Activated naive CD4-positive, alpha-beta T cell treated with anti-CD3 and anti-CD28 coated beads, Interleukin-2, amount 50 U/mL, for 72 hours (primary cell): Measurements from ENCODE around the gene RPS6KA6. TPM values are rescaled to one million over a fixed set of nuclear protein-coding genes. Genes with fewer than 3 reads are reported as not detected.

ENCODE experiments used
- ATAC-seq, 2 donors: fragments of 150-1000 bp; cut with Tn5 transposase; 2 replicates each; pipeline ENCODE4 v1.10.0; 2021; ENCODE audit warnings: mild to moderate bottlenecking in 2 of 2, moderate library complexity in 2 of 2
- DNase-seq, 2 donors: peaks; one replicate each; pipeline ENCODE4 v3.0.0; 2021 to 2022; ENCODE audit warnings: low spot score in 2 of 2
- H3K27ac Mint-ChIP-seq, 2 donors: one replicate each; pipeline ENCODE4 v1.8.0; 2022; ENCODE audit warnings: mild to moderate bottlenecking in 2 of 2, mixed read lengths in 2 of 2
- H3K36me3 Mint-ChIP-seq, 2 donors: one replicate each; pipeline ENCODE4 v1.8.0; 2022; ENCODE audit warnings: mixed read lengths in 2 of 2
- H3K9me3 Mint-ChIP-seq, 2 donors: one replicate each; pipeline ENCODE4 v1.8.0; 2022; ENCODE audit warnings: mixed read lengths in 2 of 2
- total RNA-seq, 2 donors: library from RNA; stranded (reverse); gene quantifications; one replicate each; pipeline ENCODE4 v1.2.3, GENCODE V29; 2022

Gene RPS6KA6
- total RNA-seq, 2 donors from 2014 or later = 0.07 to 0.16 TPM

GRCh38 chrX:84175274-84175673 is 12.7 kb downstream of the RPS6KA6 start:
- H3K9me3 Mint-ChIP-seq = no peaks in the 10 kb centered on the region
- no peak for DNase-seq
- no peak for ATAC-seq
- no peaks in the 10 kb centered on the region for H3K36me3 Mint-ChIP-seq
- H3K27ac Mint-ChIP-seq = no peak overlapping the region

- Mint-ChIP-seq H3K27ac (no peak overlapping the region), H3K36me3 (no peaks in the 10 kb centered on the region), H3K9me3 (no peaks in the 10 kb centered on the region)
- ATAC-seq = no peak
- no peak for DNase-seq
Measured at GRCh38 chrX:84174348-84174747, 13.7 kb downstream of the RPS6KA6 start.

- DNase-seq (no peak), ATAC-seq (no peak)
- H3K36me3 Mint-ChIP-seq = no peaks in the 10 kb centered on the region
- no peaks in the 10 kb centered on the region for H3K9me3 Mint-ChIP-seq
- H3K27ac Mint-ChIP-seq = no peak overlapping the region
Measured at GRCh38 chrX:84170931-84171330, 17.1 kb downstream of the RPS6KA6 start.

GRCh38 chrX:84168574-84168973 is 19.4 kb downstream of the RPS6KA6 start:
- Mint-ChIP-seq H3K9me3 (no peaks in the 10 kb centered on the region), H3K27ac (no peak overlapping the region), H3K36me3 (no peaks in the 10 kb centered on the region)
- ATAC-seq (no peak), DNase-seq (no peak)

GRCh38 chrX:84168095-84168494 is 19.9 kb downstream of the RPS6KA6 start:
- Mint-ChIP-seq H3K36me3 (no peaks in the 10 kb centered on the region), H3K9me3 (no peaks in the 10 kb centered on the region), H3K27ac (no peak overlapping the region)
- no peak for ATAC-seq
- no peak for DNase-seq

- H3K9me3 Mint-ChIP-seq = no peaks in the 10 kb centered on the region
- H3K36me3 Mint-ChIP-seq = no peaks in the 10 kb centered on the region
- no peak for ATAC-seq
- no peak for DNase-seq
- H3K27ac Mint-ChIP-seq = no peak overlapping the region
Measured at GRCh38 chrX:84165711-84166110, 22.3 kb downstream of the RPS6KA6 start.

- H3K9me3 Mint-ChIP-seq = no peaks in the 10 kb centered on the region
- no peak for DNase-seq
- ATAC-seq = no peak
- no peaks in the 10 kb centered on the region for H3K36me3 Mint-ChIP-seq
- no peak overlapping the region for H3K27ac Mint-ChIP-seq
Measured at GRCh38 chrX:84162401-84162800, 25.6 kb downstream of the RPS6KA6 start.

- Mint-ChIP-seq H3K36me3 (no peaks in the 10 kb centered on the region), H3K27ac (no peak overlapping the region), H3K9me3 (no peaks in the 10 kb centered on the region)
- ATAC-seq (no peak), DNase-seq (no peak)
Measured at GRCh38 chrX:84161641-84162040, 26.4 kb downstream of the RPS6KA6 start.

GRCh38 chrX:84160736-84161135 is 27.3 kb downstream of the RPS6KA6 start:
- no peak overlapping the region for H3K27ac Mint-ChIP-seq
- no peak for DNase-seq
- no peak for ATAC-seq
- H3K9me3 Mint-ChIP-seq = no peaks in the 10 kb centered on the region
- H3K36me3 Mint-ChIP-seq = no peaks in the 10 kb centered on the region

- no peaks in the 10 kb centered on the region for H3K36me3 Mint-ChIP-seq
- H3K27ac Mint-ChIP-seq = no peak overlapping the region
- H3K9me3 Mint-ChIP-seq = no peaks in the 10 kb centered on the region
- DNase-seq (no peak), ATAC-seq (no peak)
Measured at GRCh38 chrX:84156821-84157220, 31.2 kb downstream of the RPS6KA6 start.

GRCh38 chrX:84155938-84156337 is 32.1 kb downstream of the RPS6KA6 start:
- H3K27ac Mint-ChIP-seq = no peak overlapping the region
- H3K36me3 Mint-ChIP-seq = no peaks in the 10 kb centered on the region
- H3K9me3 Mint-ChIP-seq = no peaks in the 10 kb centered on the region
- ATAC-seq (no peak), DNase-seq (no peak)

- ATAC-seq = no peak
- H3K9me3 Mint-ChIP-seq = no peaks in the 10 kb centered on the region
- H3K36me3 Mint-ChIP-seq = no peaks in the 10 kb centered on the region
- DNase-seq = no peak
- H3K27ac Mint-ChIP-seq = no peak overlapping the region
Measured at GRCh38 chrX:84153538-84153937, 34.5 kb downstream of the RPS6KA6 start.

GRCh38 chrX:84144991-84145390 is 43.0 kb downstream of the RPS6KA6 start:
- no peaks in the 10 kb centered on the region for H3K9me3 Mint-ChIP-seq
- ATAC-seq = no peak
- no peak overlapping the region for H3K27ac Mint-ChIP-seq
- no peaks in the 10 kb centered on the region for H3K36me3 Mint-ChIP-seq
- DNase-seq = no peak

GRCh38 chrX:84144281-84144680 is 43.7 kb downstream of the RPS6KA6 start:
- H3K36me3 Mint-ChIP-seq = no peaks in the 10 kb centered on the region
- no peaks in the 10 kb centered on the region for H3K9me3 Mint-ChIP-seq
- no peak overlapping the region for H3K27ac Mint-ChIP-seq
- DNase-seq (no peak), ATAC-seq (no peak)

GRCh38 chrX:84133023-84133422 is 55.0 kb downstream of the RPS6KA6 start:
- Mint-ChIP-seq H3K36me3 (no peaks in the 10 kb centered on the region), H3K9me3 (no peaks in the 10 kb centered on the region), H3K27ac (no peak overlapping the region)
- ATAC-seq (no peak), DNase-seq (no peak)

- ATAC-seq = no peak
- DNase-seq = no peak
- H3K9me3 Mint-ChIP-seq = peaks cover 5 to 6% of the 10 kb centered on the region in 2 donors
- no peak overlapping the region for H3K27ac Mint-ChIP-seq
- H3K36me3 Mint-ChIP-seq = no peaks in the 10 kb centered on the region
Measured at GRCh38 chrX:84123585-84123984, 64.4 kb downstream of the RPS6KA6 start.

GRCh38 chrX:84118769-84119168 is 69.2 kb downstream of the RPS6KA6 start:
- no peak overlapping the region for H3K27ac Mint-ChIP-seq

GRCh38 chrX:84118315-84118714 is 69.7 kb downstream of the RPS6KA6 start:
- H3K36me3 Mint-ChIP-seq = no peaks in the 10 kb centered on the region

More at GRCh38 chrX:84118769-84119168, 69.2 kb downstream of the RPS6KA6 start:
- Mint-ChIP-seq H3K36me3 (no peaks in the 10 kb centered on the region), H3K9me3 (peaks cover 8 to 10% of the 10 kb centered on the region in 2 donors)
- ATAC-seq (no peak), DNase-seq (no peak)

GRCh38 chrX:84108584-84108983 is 79.4 kb downstream of the RPS6KA6 start:
- ATAC-seq (no peak), DNase-seq (no peak)
- Mint-ChIP-seq H3K36me3 (peaks cover 0 to 5% of the 10 kb centered on the region in 2 donors), H3K9me3 (peaks cover 0 to 6% of the 10 kb centered on the region in 2 donors), H3K27ac (no peak overlapping the region)

More at GRCh38 chrX:84118315-84118714, 69.7 kb downstream of the RPS6KA6 start:
- no peak for DNase-seq
- ATAC-seq = no peak
- Mint-ChIP-seq H3K27ac (no peak overlapping the region), H3K9me3 (peaks cover 8 to 10% of the 10 kb centered on the region in 2 donors)
